ENCODE data around the gene SGF29. TPM values are rescaled to one million over a fixed set of nuclear protein-coding genes. Genes with fewer than 3 reads are reported as not detected.

The SGF29 gene
- polyA plus RNA-seq, 2 of the 4 experiments (the other 2 are of a cell fraction) = 3.3 to 19.3 TPM

GRCh38 chr16:28574925-28575324 is 21.2 kb downstream of the SGF29 start (continued):
- TF ChIP-seq, protein P1, sequence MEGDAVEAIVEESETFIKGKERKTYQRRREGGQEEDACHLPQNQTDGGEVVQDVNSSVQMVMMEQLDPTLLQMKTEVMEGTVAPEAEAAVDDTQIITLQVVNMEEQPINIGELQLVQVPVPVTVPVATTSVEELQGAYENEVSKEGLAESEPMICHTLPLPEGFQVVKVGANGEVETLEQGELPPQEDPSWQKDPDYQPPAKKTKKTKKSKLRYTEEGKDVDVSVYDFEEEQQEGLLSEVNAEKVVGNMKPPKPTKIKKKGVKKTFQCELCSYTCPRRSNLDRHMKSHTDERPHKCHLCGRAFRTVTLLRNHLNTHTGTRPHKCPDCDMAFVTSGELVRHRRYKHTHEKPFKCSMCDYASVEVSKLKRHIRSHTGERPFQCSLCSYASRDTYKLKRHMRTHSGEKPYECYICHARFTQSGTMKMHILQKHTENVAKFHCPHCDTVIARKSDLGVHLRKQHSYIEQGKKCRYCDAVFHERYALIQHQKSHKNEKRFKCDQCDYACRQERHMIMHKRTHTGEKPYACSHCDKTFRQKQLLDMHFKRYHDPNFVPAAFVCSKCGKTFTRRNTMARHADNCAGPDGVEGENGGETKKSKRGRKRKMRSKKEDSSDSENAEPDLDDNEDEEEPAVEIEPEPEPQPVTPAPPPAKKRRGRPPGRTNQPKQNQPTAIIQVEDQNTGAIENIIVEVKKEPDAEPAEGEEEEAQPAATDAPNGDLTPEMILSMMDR (IDR thresholded peaks at IDR 0.05) = no peak
- TF ChIP-seq PHF8 (IDR thresholded peaks at IDR 0.05; ENCODE audit: borderline replicate concordance, low read depth) (no peak), ZSCAN20 (CRISPR knock-in tag; IDR thresholded peaks at IDR 0.05) (no peak), TP53 (CRISPR knock-in tag; IDR thresholded peaks at IDR 0.05) (no peak)

DNA sequence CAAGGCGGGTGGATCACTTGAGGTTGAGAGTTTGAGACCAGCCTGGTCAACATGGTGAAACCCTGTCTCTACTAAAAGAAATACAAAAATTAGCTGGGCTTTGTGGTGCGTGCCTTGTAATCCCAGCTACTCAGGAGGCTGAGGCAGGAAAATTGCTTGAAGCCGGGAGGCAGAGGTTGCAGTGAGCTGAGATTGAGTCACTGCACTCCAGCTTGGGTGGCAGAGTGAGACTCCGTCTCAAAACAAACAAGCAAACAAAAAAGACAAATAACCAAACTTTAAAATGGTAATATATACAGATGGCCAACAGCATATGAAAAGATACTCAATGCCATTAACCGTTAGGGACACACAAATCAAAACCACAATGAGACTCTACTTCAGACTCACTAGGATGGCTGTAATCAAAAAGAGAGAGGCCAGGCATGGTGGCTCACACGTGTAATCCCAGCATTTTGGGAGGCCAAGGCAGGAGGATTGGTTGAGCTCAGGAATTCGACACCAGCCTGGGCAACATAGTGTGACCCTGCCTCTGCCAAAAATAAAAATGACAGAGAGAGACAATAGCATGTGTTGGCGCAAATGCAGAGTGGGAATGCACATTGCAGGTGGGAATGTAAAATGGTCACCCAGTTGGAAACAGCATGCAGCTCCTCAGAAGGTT is 21.9 kb downstream of the SGF29 start:
- H3K4me3 ChIP-seq = no peak overlapping the region
- no peak for FAIRE-seq

GRCh38 chr16:28580726-28581315 is 27.1 kb downstream of the SGF29 start:
- FAIRE-seq (no peak), DNase-seq (ENCODE audit: low read depth in 1 of 2, low spot score in 1 of 2) (no peak), ATAC-seq (no peak)
- CTCF ChIA-PET = interaction anchor here (0.5 to 1.5 kb wide), 5 partner anchors 9 to 99 kb away, joined by 3 to 4 read pairs (median 3); no protein-coding TSS in a partner anchor
- 96% methylated on average over 15 of the region's 15 CpGs for WGBS (ENCODE audit: missing lambda C conversion rate)
- no peak overlapping the region for H3K27ac ChIP-seq
- POLR2A ChIA-PET = no interaction called here
- H3K4me2 ChIP-seq = no peak overlapping the region
- TF ChIP-seq NPAS2 (CRISPR knock-in tag; IDR thresholded peaks at IDR 0.05; ENCODE audit: borderline replicate concordance) (no peak), RARB (CRISPR knock-in tag; IDR thresholded peaks at IDR 0.05) (no peak), HEYL (CRISPR knock-in tag; IDR thresholded peaks at IDR 0.05) (no peak), RCOR1 (IDR thresholded peaks at IDR 0.05; ENCODE audit: low read depth, low read length) (no peak), ZSCAN20 (CRISPR knock-in tag; IDR thresholded peaks at IDR 0.05) (no peak), HOXB5 (CRISPR knock-in tag; IDR thresholded peaks at IDR 0.05) (no peak)
- no peaks in the 10 kb centered on the region for H3K9me3 ChIP-seq
- H3K4me3 ChIP-seq = no peak overlapping the region
- peaks cover 2% of the 10 kb centered on the region; the same call in 1 of the 3 replicates for H3K4me1 ChIP-seq

More for the DNA sequence above, 21.9 kb downstream of the SGF29 start:
- Histone ChIP-seq H3K9me3 (no peaks in the 10 kb centered on the region), H3K27ac (no peak overlapping the region), H3K4me2 (no peak overlapping the region), H3K4me1 (no peaks in the 10 kb centered on the region)
- ATAC-seq (no peak), DNase-seq (ENCODE audit: low read depth in 1 of 2, low spot score in 1 of 2) (no peak)
- ChIA-PET POLR2A (no interaction called here), CTCF (no interaction called here)
- WGBS (ENCODE audit: missing lambda C conversion rate) = 68% methylated on average over 8 of the region's 8 CpGs
- TF ChIP-seq BHLHE40 (IDR thresholded peaks at IDR 0.05; ENCODE audit: low read depth, low read length) (no peak), CHD4 (IDR thresholded peaks at IDR 0.05; ENCODE audit: borderline replicate concordance) (no peak), CBX2 (IDR thresholded peaks at IDR 0.05; ENCODE audit: borderline replicate concordance, low read depth) (no peak), RFX5 (IDR thresholded peaks at IDR 0.05) (no peak), POLR2A (IDR thresholded peaks at IDR 0.05; ENCODE audit: low read length) (no peak), HDAC2 (IDR thresholded peaks at IDR 0.05) (no peak), ZC3H11A (IDR thresholded peaks at IDR 0.05) (no peak), JUNB (IDR thresholded peaks at IDR 0.05) (no peak), JUN (IDR thresholded peaks at IDR 0.05) (no peak), ZSCAN20 (CRISPR knock-in tag; IDR thresholded peaks at IDR 0.05) (no peak), CBX8 (IDR thresholded peaks at IDR 0.05) (no peak), EHF (CRISPR knock-in tag; IDR thresholded peaks at IDR 0.05) (no peak), NR3C1 (IDR thresholded peaks at IDR 0.05) (no peak)
- TF ChIP-seq, protein P2, sequence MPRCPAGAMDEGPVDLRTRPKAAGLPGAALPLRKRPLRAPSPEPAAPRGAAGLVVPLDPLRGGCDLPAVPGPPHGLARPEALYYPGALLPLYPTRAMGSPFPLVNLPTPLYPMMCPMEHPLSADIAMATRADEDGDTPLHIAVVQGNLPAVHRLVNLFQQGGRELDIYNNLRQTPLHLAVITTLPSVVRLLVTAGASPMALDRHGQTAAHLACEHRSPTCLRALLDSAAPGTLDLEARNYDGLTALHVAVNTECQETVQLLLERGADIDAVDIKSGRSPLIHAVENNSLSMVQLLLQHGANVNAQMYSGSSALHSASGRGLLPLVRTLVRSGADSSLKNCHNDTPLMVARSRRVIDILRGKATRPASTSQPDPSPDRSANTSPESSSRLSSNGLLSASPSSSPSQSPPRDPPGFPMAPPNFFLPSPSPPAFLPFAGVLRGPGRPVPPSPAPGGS (IDR thresholded peaks at IDR 0.05) = no peak
- TF ChIP-seq, protein P3, sequence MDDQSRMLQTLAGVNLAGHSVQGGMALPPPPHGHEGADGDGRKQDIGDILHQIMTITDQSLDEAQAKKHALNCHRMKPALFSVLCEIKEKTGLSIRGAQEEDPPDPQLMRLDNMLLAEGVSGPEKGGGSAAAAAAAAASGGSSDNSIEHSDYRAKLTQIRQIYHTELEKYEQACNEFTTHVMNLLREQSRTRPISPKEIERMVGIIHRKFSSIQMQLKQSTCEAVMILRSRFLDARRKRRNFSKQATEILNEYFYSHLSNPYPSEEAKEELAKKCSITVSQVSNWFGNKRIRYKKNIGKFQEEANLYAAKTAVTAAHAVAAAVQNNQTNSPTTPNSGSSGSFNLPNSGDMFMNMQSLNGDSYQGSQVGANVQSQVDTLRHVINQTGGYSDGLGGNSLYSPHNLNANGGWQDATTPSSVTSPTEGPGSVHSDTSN (IDR thresholded peaks at IDR 0.05) = no peak
- TF ChIP-seq, protein P1 (IDR thresholded peaks at IDR 0.05) = no peak
- TF ChIP-seq, protein P4, sequence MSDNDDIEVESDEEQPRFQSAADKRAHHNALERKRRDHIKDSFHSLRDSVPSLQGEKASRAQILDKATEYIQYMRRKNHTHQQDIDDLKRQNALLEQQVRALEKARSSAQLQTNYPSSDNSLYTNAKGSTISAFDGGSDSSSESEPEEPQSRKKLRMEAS (IDR thresholded peaks at IDR 0.05) = no peak

Measured in A549 (cell line).